GM23338 (cell line): ENCODE data around the gene TMEM245. TPM values are rescaled to one million over a fixed set of nuclear protein-coding genes. Genes with fewer than 3 reads are reported as not detected.

Experiments
- ATAC-seq: fragments of 200-7000 bp; cut with Tn5 transposase; 3 replicates; pipeline ENCODE4 v1.9.1; 2020
- DNase-seq: peaks from one replicate; pipeline ENCODE4 v3.0.0-alpha.2; 2015; ENCODE audit warnings: low spot score
- H2AFZ ChIP-seq: fragments of 200-600 bp; sonication (generic); 2 replicates; pipeline ENCODE4 v1.8.0; 2016; ENCODE audit warnings: antibody characterized with exemption, mild to moderate bottlenecking, moderate library complexity
- H3F3A ChIP-seq: fragments of 200-600 bp; sonication (generic); replicated peaks from 2 replicates; pipeline ENCODE4 v1.8.0; 2017; ENCODE audit warnings: antibody characterized with exemption, mixed run types, low read depth
- H3K27ac ChIP-seq: fragments of 200-600 bp; sonication (generic); 2 replicates; pipeline ENCODE4 v1.6.1; 2016; ENCODE audit warnings: low read depth
- H3K27me3 ChIP-seq: fragments of 200-600 bp; sonication (generic); 2 replicates; pipeline ENCODE4 v1.8.0; 2016; ENCODE audit warnings: mild to moderate bottlenecking, mixed run types, moderate library complexity; ENCODE audit not compliant: insufficient read depth
- H3K36me3 ChIP-seq: fragments of 200-600 bp; sonication (generic); 2 replicates; pipeline ENCODE4 v1.8.0; 2016; ENCODE audit warnings: mild to moderate bottlenecking; ENCODE audit not compliant: insufficient read depth
- H3K4me1 ChIP-seq: fragments of 200-600 bp; sonication (generic); 2 replicates; pipeline ENCODE4 v1.8.0; 2016; ENCODE audit warnings: mild to moderate bottlenecking, moderate library complexity; ENCODE audit not compliant: insufficient read depth
- H3K4me2 ChIP-seq: fragments of 200-600 bp; sonication (generic); 2 replicates; pipeline ENCODE4 v1.7.1; 2017; ENCODE audit warnings: mixed run types
- H3K4me3 ChIP-seq: fragments of 200-600 bp; sonication (generic); 2 replicates; pipeline ENCODE4 v1.6.1; 2016; ENCODE audit warnings: mixed run types
- H3K79me2 ChIP-seq: fragments of 200-600 bp; sonication (generic); replicated peaks from 2 replicates; pipeline ENCODE4 v1.8.0; 2017; ENCODE audit warnings: mild to moderate bottlenecking; ENCODE audit not compliant: insufficient read depth
- H3K9me2 ChIP-seq: fragments of 200-600 bp; sonication (generic); 2 replicates; pipeline ENCODE4 v1.8.0; 2017; ENCODE audit not compliant: insufficient read depth
- H4K20me1 ChIP-seq: fragments of 200-600 bp; sonication (generic); replicated peaks from 2 replicates; pipeline ENCODE4 v1.8.0; 2017; ENCODE audit warnings: mild to moderate bottlenecking; ENCODE audit not compliant: insufficient read depth
- H3K27ac Mint-ChIP-seq: 2 replicates; pipeline ENCODE4 v1.8.0; 2020; ENCODE audit warnings: inconsistent platforms, mild to moderate bottlenecking, moderate library complexity, mixed read lengths
- H3K27me3 Mint-ChIP-seq: 3 replicates; pipeline ENCODE4 v1.8.0; 2022; ENCODE audit warnings: low read depth, mild to moderate bottlenecking, moderate library complexity, mixed read lengths, inconsistent platforms; ENCODE audit not compliant: insufficient read depth, poor library complexity
- H3K36me3 Mint-ChIP-seq: 3 replicates; pipeline ENCODE4 v1.8.0; 2021; ENCODE audit warnings: low read depth, mild to moderate bottlenecking, inconsistent platforms, moderate library complexity, mixed read lengths
- H3K4me1 Mint-ChIP-seq: 3 replicates; pipeline ENCODE4 v1.8.0; 2020; ENCODE audit warnings: mild to moderate bottlenecking, inconsistent platforms, mixed read lengths
- H3K4me3 Mint-ChIP-seq: 3 replicates; pipeline ENCODE4 v1.8.0; 2021; ENCODE audit warnings: moderate library complexity, mild to moderate bottlenecking, inconsistent platforms, mixed read lengths
- H3K9me3 Mint-ChIP-seq: 3 replicates; pipeline ENCODE4 v1.8.0; 2020; ENCODE audit warnings: moderate library complexity, mild to moderate bottlenecking, inconsistent platforms, mixed read lengths
- CREB1 ChIP-seq: fragments of 250-450 bp; sonication (Bioruptor Pico); IDR thresholded peaks from 2 replicates; pipeline ENCODE4 v1.5.0; 2020; ENCODE audit warnings: low read depth, mild to moderate bottlenecking, moderate library complexity
- EZH2 ChIP-seq: fragments of 200-600 bp; sonication (generic); IDR thresholded peaks from one replicate; pipeline ENCODE4 v1.8.0; 2017; ENCODE audit warnings: antibody characterized with exemption, mild to moderate bottlenecking, low read depth; ENCODE audit not compliant: unreplicated experiment
- EZH2phosphoT487 ChIP-seq: fragments of 200-600 bp; sonication (generic); IDR thresholded peaks from one replicate; pipeline ENCODE4 v1.8.1; 2018; ENCODE audit warnings: antibody characterized with exemption; ENCODE audit not compliant: unreplicated experiment
- JUNB ChIP-seq: IDR thresholded peaks from one replicate; pipeline ENCODE4 v1.6.1; 2016; ENCODE audit warnings: antibody characterized with exemption; ENCODE audit not compliant: unreplicated experiment
- NANOG ChIP-seq: IDR thresholded peaks from 2 replicates; pipeline ENCODE4 v1.6.1; 2016; ENCODE audit warnings: antibody characterized with exemption, borderline replicate concordance
- POLR2AphosphoS5 ChIP-seq: IDR thresholded peaks from 2 replicates; pipeline ENCODE4 v1.6.1; 2016; ENCODE audit warnings: antibody characterized with exemption, low read depth
- STAT1 ChIP-seq: IDR thresholded peaks from one replicate; pipeline ENCODE4 v1.6.1; 2016; ENCODE audit warnings: antibody characterized with exemption; ENCODE audit not compliant: unreplicated experiment
- ZNF114 ChIP-seq: fragments of 250-450 bp; sonication (Bioruptor Pico); IDR thresholded peaks from 2 replicates; pipeline ENCODE4 v1.5.0; 2020; ENCODE audit warnings: mild to moderate bottlenecking, moderate library complexity
- ZNF331 ChIP-seq: fragments of 250-450 bp; sonication (Bioruptor Pico); IDR thresholded peaks from 2 replicates; pipeline ENCODE4 v1.5.0; 2020; ENCODE audit warnings: low read depth, mild to moderate bottlenecking, moderate library complexity
- polyA plus RNA-seq: library from polyadenylated mRNA; unstranded; fragments of >200 nt; fragmentation: Nextera tagmentation; extraction: Ambion mirVana; gene quantifications from 2 replicates; pipeline ENCODE4 v1.2.1, GENCODE V29; 2016
- total RNA-seq: library from RNA; depleted of rRNA; stranded (reverse); fragments of >200 nt; shearing (Covaris generic); gene quantifications from 2 replicates; pipeline ENCODE4 v1.2.3, GENCODE V29; 2014
- TF ChIP-seq, protein P1 (sequence below): fragments of 250-450 bp; sonication (Bioruptor Pico); IDR thresholded peaks from 2 replicates; pipeline ENCODE4 v1.5.0; 2020; ENCODE audit warnings: mild to moderate bottlenecking, moderate library complexity
- TF ChIP-seq, protein P2 (sequence below): IDR thresholded peaks from one replicate; pipeline ENCODE4 v1.6.1; 2018; ENCODE audit warnings: antibody characterized with exemption; ENCODE audit not compliant: unreplicated experiment
- TF ChIP-seq, protein P3 (sequence below), 2 experiments: fragments of 200-600 bp in 1 of 2; sonication (generic) in 1 of 2; conservative IDR thresholded peaks; 2 replicates each; pipeline versions ENCODE4 v1.5.1 to v1.6.1; 2016 to 2017; ENCODE audit warnings: antibody characterized with exemption in 2 of 2, low read depth in 2 of 2, mild to moderate bottlenecking in 2 of 2, moderate library complexity in 1 of 2
- TF ChIP-seq, protein P4 (sequence below): IDR thresholded peaks from 2 replicates; pipeline ENCODE4 v1.6.1; 2016; ENCODE audit warnings: antibody characterized with exemption

The TMEM245 gene
- total and polyA plus RNA-seq, 2 experiments from 2014 or later = 17.3 to 64.1 TPM

DNA sequence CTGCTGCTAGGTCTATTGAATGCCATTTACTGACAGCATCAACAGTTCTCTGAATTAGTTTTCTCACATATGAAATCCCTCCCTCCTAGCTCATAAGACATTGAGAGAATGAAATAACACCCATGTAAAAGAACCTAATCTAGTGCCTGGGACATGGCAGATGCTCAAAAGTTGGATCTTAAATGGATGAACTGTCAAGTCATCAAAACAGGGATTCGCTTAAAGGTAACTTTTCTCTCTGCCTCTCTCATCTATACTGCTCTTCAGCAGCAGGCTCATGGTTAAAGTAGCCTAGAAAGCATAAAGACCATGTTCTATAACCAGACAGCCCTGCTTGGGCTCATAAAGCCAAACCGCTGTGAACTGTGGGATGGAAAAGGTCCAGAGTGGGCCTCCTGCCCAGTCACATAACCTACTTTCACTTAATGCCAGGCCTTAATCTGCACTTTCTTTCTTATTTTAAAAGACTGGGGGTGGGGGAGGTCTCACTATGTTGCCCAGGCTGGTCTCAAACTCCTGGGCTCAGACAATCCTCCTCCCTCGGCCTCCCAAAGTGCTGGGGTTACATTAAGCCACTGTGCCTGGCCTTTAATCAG, 3.7 kb downstream of the TMEM245 start (continued):
- no peak for TF ChIP-seq EZH2

DNA sequence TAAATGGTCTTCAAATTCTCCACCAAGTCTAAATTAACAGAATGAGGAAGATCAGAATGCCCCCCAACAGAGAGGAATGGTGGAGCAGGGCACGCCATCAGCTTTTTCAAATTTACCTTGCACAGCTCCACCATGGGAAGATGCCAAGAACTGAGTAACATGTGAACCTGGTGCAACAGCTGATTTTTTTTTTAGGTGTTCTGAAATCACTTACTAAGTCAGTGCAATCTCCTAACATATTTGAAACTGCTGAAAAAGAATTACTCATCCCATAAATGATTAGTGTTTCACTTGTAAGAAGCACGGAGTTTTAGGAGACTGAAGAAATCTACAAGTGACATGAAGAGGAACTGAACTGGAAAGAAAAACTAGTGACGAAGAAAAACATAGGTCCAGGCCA, 5.1 kb downstream of the TMEM245 start:
- Histone ChIP-seq H4K20me1 (peaks cover 76% of the 10 kb centered on the region), H3K4me2 (no peak overlapping the region), H3K4me1 (peaks cover 65% of the 10 kb centered on the region), H3K79me2 (peaks cover 96% of the 10 kb centered on the region), H3F3A (no peaks in the 10 kb centered on the region), H2AFZ (no peak overlapping the region), H3K9me2 (no peaks in the 10 kb centered on the region), H3K27me3 (no peaks in the 10 kb centered on the region), H3K36me3 (no peaks in the 10 kb centered on the region), H3K4me3 (no peak overlapping the region), H3K27ac (peak overlapping the region; percentile 7; the same call in 1 of the 2 replicates)
- no peak overlapping the region for H3K4me3 Mint-ChIP-seq
- no peak for TF ChIP-seq EZH2
- no peak for TF ChIP-seq JUNB
- TF ChIP-seq, protein P1, sequence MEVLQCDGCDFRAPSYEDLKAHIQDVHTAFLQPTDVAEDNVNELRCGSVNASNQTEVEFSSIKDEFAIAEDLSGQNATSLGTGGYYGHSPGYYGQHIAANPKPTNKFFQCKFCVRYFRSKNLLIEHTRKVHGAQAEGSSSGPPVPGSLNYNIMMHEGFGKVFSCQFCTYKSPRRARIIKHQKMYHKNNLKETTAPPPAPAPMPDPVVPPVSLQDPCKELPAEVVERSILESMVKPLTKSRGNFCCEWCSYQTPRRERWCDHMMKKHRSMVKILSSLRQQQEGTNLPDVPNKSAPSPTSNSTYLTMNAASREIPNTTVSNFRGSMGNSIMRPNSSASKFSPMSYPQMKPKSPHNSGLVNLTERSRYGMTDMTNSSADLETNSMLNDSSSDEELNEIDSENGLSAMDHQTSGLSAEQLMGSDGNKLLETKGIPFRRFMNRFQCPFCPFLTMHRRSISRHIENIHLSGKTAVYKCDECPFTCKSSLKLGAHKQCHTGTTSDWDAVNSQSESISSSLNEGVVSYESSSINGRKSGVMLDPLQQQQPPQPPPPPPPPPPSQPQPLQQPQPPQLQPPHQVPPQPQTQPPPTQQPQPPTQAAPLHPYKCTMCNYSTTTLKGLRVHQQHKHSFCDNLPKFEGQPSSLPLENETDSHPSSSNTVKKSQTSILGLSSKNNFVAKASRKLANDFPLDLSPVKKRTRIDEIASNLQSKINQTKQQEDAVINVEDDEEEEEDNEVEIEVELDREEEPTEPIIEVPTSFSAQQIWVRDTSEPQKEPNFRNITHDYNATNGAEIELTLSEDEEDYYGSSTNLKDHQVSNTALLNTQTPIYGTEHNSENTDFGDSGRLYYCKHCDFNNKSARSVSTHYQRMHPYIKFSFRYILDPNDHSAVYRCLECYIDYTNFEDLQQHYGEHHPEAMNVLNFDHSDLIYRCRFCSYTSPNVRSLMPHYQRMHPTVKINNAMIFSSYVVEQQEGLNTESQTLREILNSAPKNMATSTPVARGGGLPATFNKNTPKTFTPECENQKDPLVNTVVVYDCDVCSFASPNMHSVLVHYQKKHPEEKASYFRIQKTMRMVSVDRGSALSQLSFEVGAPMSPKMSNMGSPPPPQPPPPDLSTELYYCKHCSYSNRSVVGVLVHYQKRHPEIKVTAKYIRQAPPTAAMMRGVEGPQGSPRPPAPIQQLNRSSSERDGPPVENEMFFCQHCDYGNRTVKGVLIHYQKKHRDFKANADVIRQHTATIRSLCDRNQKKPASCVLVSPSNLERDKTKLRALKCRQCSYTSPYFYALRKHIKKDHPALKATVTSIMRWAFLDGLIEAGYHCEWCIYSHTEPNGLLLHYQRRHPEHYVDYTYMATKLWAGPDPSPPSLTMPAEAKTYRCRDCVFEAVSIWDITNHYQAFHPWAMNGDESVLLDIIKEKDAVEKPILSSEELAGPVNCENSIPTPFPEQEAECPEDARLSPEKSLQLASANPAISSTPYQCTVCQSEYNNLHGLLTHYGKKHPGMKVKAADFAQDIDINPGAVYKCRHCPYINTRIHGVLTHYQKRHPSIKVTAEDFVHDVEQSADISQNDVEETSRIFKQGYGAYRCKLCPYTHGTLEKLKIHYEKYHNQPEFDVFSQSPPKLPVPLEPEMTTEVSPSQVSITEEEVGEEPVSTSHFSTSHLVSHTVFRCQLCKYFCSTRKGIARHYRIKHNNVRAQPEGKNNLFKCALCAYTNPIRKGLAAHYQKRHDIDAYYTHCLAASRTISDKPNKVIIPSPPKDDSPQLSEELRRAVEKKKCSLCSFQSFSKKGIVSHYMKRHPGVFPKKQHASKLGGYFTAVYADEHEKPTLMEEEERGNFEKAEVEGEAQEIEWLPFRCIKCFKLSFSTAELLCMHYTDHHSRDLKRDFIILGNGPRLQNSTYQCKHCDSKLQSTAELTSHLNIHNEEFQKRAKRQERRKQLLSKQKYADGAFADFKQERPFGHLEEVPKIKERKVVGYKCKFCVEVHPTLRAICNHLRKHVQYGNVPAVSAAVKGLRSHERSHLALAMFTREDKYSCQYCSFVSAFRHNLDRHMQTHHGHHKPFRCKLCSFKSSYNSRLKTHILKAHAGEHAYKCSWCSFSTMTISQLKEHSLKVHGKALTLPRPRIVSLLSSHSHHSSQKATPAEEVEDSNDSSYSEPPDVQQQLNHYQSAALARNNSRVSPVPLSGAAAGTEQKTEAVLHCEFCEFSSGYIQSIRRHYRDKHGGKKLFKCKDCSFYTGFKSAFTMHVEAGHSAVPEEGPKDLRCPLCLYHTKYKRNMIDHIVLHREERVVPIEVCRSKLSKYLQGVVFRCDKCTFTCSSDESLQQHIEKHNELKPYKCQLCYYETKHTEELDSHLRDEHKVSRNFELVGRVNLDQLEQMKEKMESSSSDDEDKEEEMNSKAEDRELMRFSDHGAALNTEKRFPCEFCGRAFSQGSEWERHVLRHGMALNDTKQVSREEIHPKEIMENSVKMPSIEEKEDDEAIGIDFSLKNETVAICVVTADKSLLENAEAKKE (CRISPR knock-in tag) = no peak
- no peak for TF ChIP-seq NANOG
- TF ChIP-seq, protein P2, sequence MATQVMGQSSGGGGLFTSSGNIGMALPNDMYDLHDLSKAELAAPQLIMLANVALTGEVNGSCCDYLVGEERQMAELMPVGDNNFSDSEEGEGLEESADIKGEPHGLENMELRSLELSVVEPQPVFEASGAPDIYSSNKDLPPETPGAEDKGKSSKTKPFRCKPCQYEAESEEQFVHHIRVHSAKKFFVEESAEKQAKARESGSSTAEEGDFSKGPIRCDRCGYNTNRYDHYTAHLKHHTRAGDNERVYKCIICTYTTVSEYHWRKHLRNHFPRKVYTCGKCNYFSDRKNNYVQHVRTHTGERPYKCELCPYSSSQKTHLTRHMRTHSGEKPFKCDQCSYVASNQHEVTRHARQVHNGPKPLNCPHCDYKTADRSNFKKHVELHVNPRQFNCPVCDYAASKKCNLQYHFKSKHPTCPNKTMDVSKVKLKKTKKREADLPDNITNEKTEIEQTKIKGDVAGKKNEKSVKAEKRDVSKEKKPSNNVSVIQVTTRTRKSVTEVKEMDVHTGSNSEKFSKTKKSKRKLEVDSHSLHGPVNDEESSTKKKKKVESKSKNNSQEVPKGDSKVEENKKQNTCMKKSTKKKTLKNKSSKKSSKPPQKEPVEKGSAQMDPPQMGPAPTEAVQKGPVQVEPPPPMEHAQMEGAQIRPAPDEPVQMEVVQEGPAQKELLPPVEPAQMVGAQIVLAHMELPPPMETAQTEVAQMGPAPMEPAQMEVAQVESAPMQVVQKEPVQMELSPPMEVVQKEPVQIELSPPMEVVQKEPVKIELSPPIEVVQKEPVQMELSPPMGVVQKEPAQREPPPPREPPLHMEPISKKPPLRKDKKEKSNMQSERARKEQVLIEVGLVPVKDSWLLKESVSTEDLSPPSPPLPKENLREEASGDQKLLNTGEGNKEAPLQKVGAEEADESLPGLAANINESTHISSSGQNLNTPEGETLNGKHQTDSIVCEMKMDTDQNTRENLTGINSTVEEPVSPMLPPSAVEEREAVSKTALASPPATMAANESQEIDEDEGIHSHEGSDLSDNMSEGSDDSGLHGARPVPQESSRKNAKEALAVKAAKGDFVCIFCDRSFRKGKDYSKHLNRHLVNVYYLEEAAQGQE = no peak
- TF ChIP-seq, protein P3, sequence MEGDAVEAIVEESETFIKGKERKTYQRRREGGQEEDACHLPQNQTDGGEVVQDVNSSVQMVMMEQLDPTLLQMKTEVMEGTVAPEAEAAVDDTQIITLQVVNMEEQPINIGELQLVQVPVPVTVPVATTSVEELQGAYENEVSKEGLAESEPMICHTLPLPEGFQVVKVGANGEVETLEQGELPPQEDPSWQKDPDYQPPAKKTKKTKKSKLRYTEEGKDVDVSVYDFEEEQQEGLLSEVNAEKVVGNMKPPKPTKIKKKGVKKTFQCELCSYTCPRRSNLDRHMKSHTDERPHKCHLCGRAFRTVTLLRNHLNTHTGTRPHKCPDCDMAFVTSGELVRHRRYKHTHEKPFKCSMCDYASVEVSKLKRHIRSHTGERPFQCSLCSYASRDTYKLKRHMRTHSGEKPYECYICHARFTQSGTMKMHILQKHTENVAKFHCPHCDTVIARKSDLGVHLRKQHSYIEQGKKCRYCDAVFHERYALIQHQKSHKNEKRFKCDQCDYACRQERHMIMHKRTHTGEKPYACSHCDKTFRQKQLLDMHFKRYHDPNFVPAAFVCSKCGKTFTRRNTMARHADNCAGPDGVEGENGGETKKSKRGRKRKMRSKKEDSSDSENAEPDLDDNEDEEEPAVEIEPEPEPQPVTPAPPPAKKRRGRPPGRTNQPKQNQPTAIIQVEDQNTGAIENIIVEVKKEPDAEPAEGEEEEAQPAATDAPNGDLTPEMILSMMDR (conservative IDR thresholded peaks at IDR 0.05; ENCODE audit: low read depth in 2 of 2) = no peak
- no peak for TF ChIP-seq EZH2phosphoT487
- no peak for TF ChIP-seq ZNF114 (CRISPR knock-in tag)
- TF ChIP-seq ZNF331 (CRISPR knock-in tag) = no peak
- no peak for TF ChIP-seq STAT1
- no peak for TF ChIP-seq CREB1 (CRISPR knock-in tag)
- no peak for TF ChIP-seq POLR2AphosphoS5
- TF ChIP-seq, protein P4, sequence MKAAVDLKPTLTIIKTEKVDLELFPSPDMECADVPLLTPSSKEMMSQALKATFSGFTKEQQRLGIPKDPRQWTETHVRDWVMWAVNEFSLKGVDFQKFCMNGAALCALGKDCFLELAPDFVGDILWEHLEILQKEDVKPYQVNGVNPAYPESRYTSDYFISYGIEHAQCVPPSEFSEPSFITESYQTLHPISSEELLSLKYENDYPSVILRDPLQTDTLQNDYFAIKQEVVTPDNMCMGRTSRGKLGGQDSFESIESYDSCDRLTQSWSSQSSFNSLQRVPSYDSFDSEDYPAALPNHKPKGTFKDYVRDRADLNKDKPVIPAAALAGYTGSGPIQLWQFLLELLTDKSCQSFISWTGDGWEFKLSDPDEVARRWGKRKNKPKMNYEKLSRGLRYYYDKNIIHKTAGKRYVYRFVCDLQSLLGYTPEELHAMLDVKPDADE = no peak
- DNase-seq = no peak
- peak overlapping the region; percentile 39; the same call in 1 of the 2 replicates for H3K27ac Mint-ChIP-seq
- no peaks in the 10 kb centered on the region for H3K9me3 Mint-ChIP-seq
- no peak for ATAC-seq
- peaks cover 4% of the 10 kb centered on the region for H3K27me3 Mint-ChIP-seq
- peaks cover 49% of the 10 kb centered on the region for H3K4me1 Mint-ChIP-seq
- peaks cover 10% of the 10 kb centered on the region for H3K36me3 Mint-ChIP-seq
